HCT116 (cell line): ENCODE results near the gene VGF. TPM values are rescaled to one million over a fixed set of nuclear protein-coding genes. Genes with fewer than 3 reads are reported as not detected.

Experiments
- ATAC-seq: fragments of 200-7000 bp; cut with Tn5 transposase; 2 replicates; pipeline ENCODE4 v1.9.1; 2020; ENCODE audit warnings: mild to moderate bottlenecking, moderate library complexity
- BruUV-seq: library from RNA; stranded (reverse); fragments of 400-500 nt; replicated peaks from 2 replicates; lab custom pipeline; 2021; lab: Mats Ljungman, UMichigan
- CTCF ChIA-PET: fragments of 300-600 bp; sonication (Branson Sonifier 250); formaldehyde crosslinking; loops from one replicate; lab custom pipeline; 2021; ENCODE audit warnings: antibody characterized with exemption; lab: Charles Lee
- POLR2A ChIA-PET: fragments of 300-600, 350-600 bp; sonication (Branson Sonifier 250); formaldehyde crosslinking; loops from one replicate; lab custom pipeline; 2021; ENCODE audit warnings: antibody characterized with exemption; lab: Charles Lee
- RAD21 ChIA-PET, 2 experiments: fragments of 300-600 bp; sonication (Branson Sonifier 250); formaldehyde crosslinking; loops; one replicate each; lab custom pipeline; 2023; ENCODE audit warnings: low total read pairs in 2 of 2; ENCODE audit not compliant: uncharacterized antibody in 2 of 2, unreplicated experiment in 2 of 2, low non-redundant PET in 1 of 2; lab: Charles Lee
- DNase-seq: peaks from one replicate; pipeline ENCODE4 v3.0.0-alpha.2; 2010; ENCODE audit warnings: low read depth, low spot score
- H2AFZ ChIP-seq: fragments of 200-600 bp; shearing (Covaris generic), sonication (generic); 2 replicates; pipeline ENCODE4 v1.6.1; 2017; ENCODE audit warnings: low read depth, mixed run types, mixed read lengths, antibody characterized with exemption, low read length; ENCODE audit not compliant: poor library complexity, severe bottlenecking
- H3K27ac ChIP-seq: 2 replicates; pipeline ENCODE4 v1.5.1; 2012; ENCODE audit warnings: low read depth, low read length
- H3K27me3 ChIP-seq: fragments of 200-600 bp; sonication (generic); 2 replicates; pipeline ENCODE4 v1.6.1; 2016; ENCODE audit warnings: mixed run types, low read length, mixed read lengths; ENCODE audit not compliant: insufficient read depth
- H3K36me3 ChIP-seq, 2 experiments: fragments of 200-500 bp in 1 of 2; fragments of 200-600 bp in 1 of 2; sonication (Bioruptor generic) in 1 of 2; sonication (generic) in 1 of 2; 2 replicates each; pipeline versions ENCODE4 v1.5.1 to v1.6.1; 2014 to 2016; ENCODE audit warnings: low read length in 2 of 2, inconsistent platforms in 1 of 2, mixed read lengths in 1 of 2, mixed run types in 1 of 2; ENCODE audit not compliant: insufficient read depth in 2 of 2, control insufficient read depth in 1 of 2
- H3K4me1 ChIP-seq, 2 experiments: fragments of 200-600 bp in 1 of 2; sonication (generic) in 1 of 2; 2 replicates each; pipeline versions ENCODE4 v1.5.1 to v1.6.1; 2012 to 2017; ENCODE audit warnings: low read length in 2 of 2, inconsistent platforms in 1 of 2, mild to moderate bottlenecking in 1 of 2, mixed read lengths in 1 of 2, mixed run types in 1 of 2, moderate library complexity in 1 of 2; ENCODE audit not compliant: insufficient read depth in 2 of 2, control insufficient read depth in 1 of 2
- H3K4me2 ChIP-seq: fragments of 200-600 bp; sonication (generic); 2 replicates; pipeline ENCODE4 v1.6.1; 2017; ENCODE audit warnings: mixed run types, low read length, mixed read lengths
- H3K4me3 ChIP-seq, 2 experiments: fragments of 200-600 bp in 1 of 2; sonication (generic) in 1 of 2; replicated peaks in 1 of 2; 2 replicates each; pipeline ENCODE4 v1.5.1; 2011 to 2016; ENCODE audit warnings: low read length in 2 of 2, control low read depth in 1 of 2, low read depth in 1 of 2, mild to moderate bottlenecking in 1 of 2, mixed read lengths in 1 of 2, mixed run types in 1 of 2
- H3K79me2 ChIP-seq: fragments of 200-600 bp; sonication (generic); 2 replicates; pipeline ENCODE4 v1.6.1; 2017; ENCODE audit warnings: mild to moderate bottlenecking, mixed run types, low read length, moderate library complexity, mixed read lengths; ENCODE audit not compliant: insufficient read depth
- H3K9ac ChIP-seq: fragments of 200-600 bp; sonication (generic); 2 replicates; pipeline ENCODE4 v1.6.1; 2016; ENCODE audit warnings: low read length, mixed read lengths
- H3K9me2 ChIP-seq: fragments of 200-600 bp; sonication (generic), shearing (Covaris generic); 2 replicates; pipeline ENCODE4 v1.6.1; 2017; ENCODE audit warnings: mixed run types, mild to moderate bottlenecking, moderate library complexity; ENCODE audit not compliant: insufficient read depth
- H3K9me3 ChIP-seq, 2 experiments: fragments of 200-500 bp in 1 of 2; fragments of 200-600 bp in 1 of 2; sonication (Bioruptor generic) in 1 of 2; sonication (generic) in 1 of 2; 2 replicates each; pipeline ENCODE4 v1.6.1; 2014 to 2017; ENCODE audit warnings: low read length in 2 of 2, mixed read lengths in 2 of 2, inconsistent platforms in 1 of 2, low read depth in 1 of 2, mild to moderate bottlenecking in 1 of 2, mixed run types in 1 of 2, moderate library complexity in 1 of 2; ENCODE audit not compliant: control insufficient read depth in 1 of 2, insufficient read depth in 1 of 2
- H4K20me1 ChIP-seq: fragments of 200-600 bp; sonication (generic), shearing (Covaris generic); 2 replicates; pipeline ENCODE4 v1.6.1; 2017; ENCODE audit warnings: mixed run types, mild to moderate bottlenecking, moderate library complexity; ENCODE audit not compliant: insufficient read depth
- CEBPB ChIP-seq: IDR thresholded peaks from 2 replicates; pipeline ENCODE4 v1.6.1; 2012; ENCODE audit warnings: low read depth
- EGR1 ChIP-seq: IDR thresholded peaks from 2 replicates; pipeline ENCODE4 v1.6.1; 2012; ENCODE audit warnings: low read depth
- EZH2 ChIP-seq: fragments of 200-600 bp; sonication (generic); IDR thresholded peaks from 2 replicates; pipeline ENCODE4 v1.6.1; 2017; ENCODE audit warnings: antibody characterized with exemption, mixed run types
- EZH2phosphoT487 ChIP-seq: fragments of 200-600 bp; IDR thresholded peaks from 2 replicates; pipeline ENCODE4 v1.6.1; 2018; ENCODE audit warnings: antibody characterized with exemption, borderline replicate concordance
- FOSL1 ChIP-seq: IDR thresholded peaks from 2 replicates; pipeline ENCODE4 v1.6.1; 2012; ENCODE audit warnings: low read depth
- POLR2A ChIP-seq: IDR thresholded peaks from 2 replicates; pipeline ENCODE4 v1.7.0; 2011; ENCODE audit warnings: borderline replicate concordance; ENCODE audit not compliant: insufficient read depth, insufficient read length; ENCODE audit errors: extremely low read depth
- POLR2AphosphoS5 ChIP-seq: IDR thresholded peaks from 2 replicates; pipeline ENCODE4 v1.6.1; 2011; ENCODE audit warnings: mild to moderate bottlenecking, low read depth, low read length, moderate library complexity
- REST ChIP-seq: IDR thresholded peaks from 2 replicates; pipeline ENCODE4 v1.6.1; 2012; ENCODE audit warnings: low read depth
- SIN3A ChIP-seq: IDR thresholded peaks from 2 replicates; pipeline ENCODE4 v1.6.1; 2012; ENCODE audit warnings: low read depth
- SP1 ChIP-seq: IDR thresholded peaks from 2 replicates; pipeline ENCODE4 v1.6.1; 2012; ENCODE audit warnings: low read depth
- SRF ChIP-seq: IDR thresholded peaks from 2 replicates; pipeline ENCODE4 v1.6.1; 2012; ENCODE audit warnings: low read depth
- TCF7L2 ChIP-seq: IDR thresholded peaks from 2 replicates; pipeline ENCODE4 v1.7.0; 2011; ENCODE audit warnings: borderline replicate concordance, inconsistent platforms; ENCODE audit not compliant: insufficient read depth, insufficient read length; ENCODE audit errors: extremely low read depth
- ZFX ChIP-seq: fragments of 450-650 bp; IDR thresholded peaks from 2 replicates; pipeline ENCODE4 v1.6.1; 2017
- ZNF274 ChIP-seq: fragments of 200-500 bp; sonication (Bioruptor generic); IDR thresholded peaks from 2 replicates; pipeline ENCODE4 v1.6.1; 2014; ENCODE audit warnings: mild to moderate bottlenecking, low read depth, low read length, inconsistent platforms
- intact Hi-C: fragments of 100-400 bp; cut with micrococcal nuclease; formaldehyde crosslinking; loops from 2 replicates; pipeline ENCODE4 v1.10.0; 2022
- total RNA-seq: library from RNA; stranded (reverse); gene quantifications from one replicate; pipeline ENCODE4 v1.2.1, GENCODE V29; 2021; ENCODE audit not compliant: unreplicated experiment
- TF ChIP-seq, protein P1 (sequence below): IDR thresholded peaks from 2 replicates; pipeline ENCODE4 v1.6.1; 2012
- TF ChIP-seq, protein P2 (sequence below), 3 experiments: fragments of 200-600 bp in 1 of 3; sonication (generic) in 1 of 3; IDR thresholded peaks in 2 of 3; conservative IDR thresholded peaks in 1 of 3; 2 replicates each; pipeline ENCODE4 v1.5.1; 2012 to 2017; ENCODE audit warnings: low read depth in 2 of 3, low read length in 2 of 3, antibody characterized with exemption in 1 of 3, borderline replicate concordance in 1 of 3, control low read depth in 1 of 3, mild to moderate bottlenecking in 1 of 3, mixed read lengths in 1 of 3, mixed run types in 1 of 3, moderate library complexity in 1 of 3; ENCODE audit not compliant: insufficient read depth in 1 of 3

The VGF gene
- total RNA-seq, 1 experiment from 2014 or later, result 43.2 TPM

DNA sequence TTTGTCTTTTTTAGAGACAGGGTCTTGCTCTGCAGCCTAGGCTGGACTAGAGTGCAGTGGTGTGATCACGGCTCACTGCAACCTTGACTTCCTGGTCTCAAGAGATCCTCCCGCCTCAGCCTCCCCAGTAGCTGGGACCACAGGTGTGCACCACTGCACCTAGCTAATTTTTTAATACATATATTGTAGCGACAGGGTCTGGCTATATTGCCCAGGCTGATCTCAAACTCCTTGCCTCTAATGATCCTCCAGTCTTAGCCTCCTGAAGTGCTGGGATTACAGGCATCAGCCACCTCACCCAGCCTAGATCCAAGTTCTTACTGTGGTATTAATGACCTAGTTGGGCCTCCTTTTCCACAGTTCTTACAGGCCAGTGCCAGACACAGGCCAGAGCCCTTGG lies 50.2 kb downstream of the VGF start:
- Histone ChIP-seq H3K9me2 (no peaks in the 10 kb centered on the region), H3K4me3 (no peak overlapping the region), H3K9me3 (no peaks in the 10 kb centered on the region), H4K20me1 (no peaks in the 10 kb centered on the region), H3K27me3 (no peaks in the 10 kb centered on the region), H3K79me2 (no peaks in the 10 kb centered on the region), H3K4me2 (no peak overlapping the region), H3K4me1 (peaks cover 21 to 54% of the 10 kb centered on the region in 2 experiments), H3K27ac (no peak overlapping the region), H3K36me3 (no peaks in the 10 kb centered on the region)
- DNase-seq (no peak), ATAC-seq (no peak)
- intact Hi-C loops, result no loop called here
- CTCF ChIA-PET, result no interaction called here
- POLR2A ChIA-PET, result interaction anchor here (1.3 to 1.8 kb wide), 2 partner anchors 11 to 15 kb away, joined by 3 to 5 read pairs; partner anchors contain the start of gene SERPINE1
- TF ChIP-seq SIN3A (no peak), REST (no peak), CEBPB (no peak), SRF (no peak), POLR2AphosphoS5 (no peak), EZH2 (no peak), SP1 (no peak), ZFX (no peak), FOSL1 (no peak), EZH2phosphoT487 (no peak), TCF7L2 (no peak), POLR2A (no peak), ZNF274 (no peak), EGR1 (no peak)
- TF ChIP-seq, protein P1, sequence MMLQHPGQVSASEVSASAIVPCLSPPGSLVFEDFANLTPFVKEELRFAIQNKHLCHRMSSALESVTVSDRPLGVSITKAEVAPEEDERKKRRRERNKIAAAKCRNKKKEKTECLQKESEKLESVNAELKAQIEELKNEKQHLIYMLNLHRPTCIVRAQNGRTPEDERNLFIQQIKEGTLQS, result no peak
- TF ChIP-seq, protein P2, sequence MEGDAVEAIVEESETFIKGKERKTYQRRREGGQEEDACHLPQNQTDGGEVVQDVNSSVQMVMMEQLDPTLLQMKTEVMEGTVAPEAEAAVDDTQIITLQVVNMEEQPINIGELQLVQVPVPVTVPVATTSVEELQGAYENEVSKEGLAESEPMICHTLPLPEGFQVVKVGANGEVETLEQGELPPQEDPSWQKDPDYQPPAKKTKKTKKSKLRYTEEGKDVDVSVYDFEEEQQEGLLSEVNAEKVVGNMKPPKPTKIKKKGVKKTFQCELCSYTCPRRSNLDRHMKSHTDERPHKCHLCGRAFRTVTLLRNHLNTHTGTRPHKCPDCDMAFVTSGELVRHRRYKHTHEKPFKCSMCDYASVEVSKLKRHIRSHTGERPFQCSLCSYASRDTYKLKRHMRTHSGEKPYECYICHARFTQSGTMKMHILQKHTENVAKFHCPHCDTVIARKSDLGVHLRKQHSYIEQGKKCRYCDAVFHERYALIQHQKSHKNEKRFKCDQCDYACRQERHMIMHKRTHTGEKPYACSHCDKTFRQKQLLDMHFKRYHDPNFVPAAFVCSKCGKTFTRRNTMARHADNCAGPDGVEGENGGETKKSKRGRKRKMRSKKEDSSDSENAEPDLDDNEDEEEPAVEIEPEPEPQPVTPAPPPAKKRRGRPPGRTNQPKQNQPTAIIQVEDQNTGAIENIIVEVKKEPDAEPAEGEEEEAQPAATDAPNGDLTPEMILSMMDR (IDR thresholded peaks at IDR 0.05 in 2 of 3, conservative IDR thresholded peaks at IDR 0.05 in 1 of 3; ENCODE audit: borderline replicate concordance in 1 of 3, insufficient read depth in 1 of 3, low read depth in 2 of 3, low read length in 2 of 3), result no peak
- TF ChIP-seq, all 23 proteins: peak for 0
- no peak overlapping the region for H3K9ac ChIP-seq
- BruUV-seq, result no TSS peak
- RAD21 ChIA-PET, result no interaction called here
- H2AFZ ChIP-seq, result no peak overlapping the region
